Activated naive CD4-positive, alpha-beta T cell treated with anti-CD3 and anti-CD28 coated beads, Interleukin-2, amount 50 U/mL, for 24 hours (primary cell): ENCODE measurements around the gene DPEP2.
A peak's percentile ranks its signal among the peaks of the same experiment; 100 is the strongest.
"Not testable (repeated sequence)": the region's sequence is repeated elsewhere in the genome, so short reads cannot be mapped to it uniquely, and the experiment has no call there.

Experiments
- H3K27ac Mint-ChIP-seq: one replicate; pipeline ENCODE4 v1.8.0; 2021; ENCODE audit warnings: mild to moderate bottlenecking, mixed read lengths
- H3K27me3 Mint-ChIP-seq: one replicate; pipeline ENCODE4 v1.8.0; 2021; ENCODE audit warnings: mixed read lengths
- H3K36me3 Mint-ChIP-seq: one replicate; pipeline ENCODE4 v1.8.0; 2021; ENCODE audit warnings: mixed read lengths
- H3K4me1 Mint-ChIP-seq: one replicate; pipeline ENCODE4 v1.8.0; 2021; ENCODE audit warnings: mixed read lengths
- H3K4me3 Mint-ChIP-seq: one replicate; pipeline ENCODE4 v1.8.0; 2021; ENCODE audit warnings: mild to moderate bottlenecking, mixed read lengths
- H3K9me3 Mint-ChIP-seq: one replicate; pipeline ENCODE4 v1.8.0; 2021; ENCODE audit warnings: mixed read lengths

Gene DPEP2

GRCh38 chr16:68019167-68019680 lies 19.9 kb upstream of the DPEP2 start:
- Mint-ChIP-seq H3K36me3 (peaks cover 4% of the 10 kb centered on the region), H3K27me3 (no peaks in the 10 kb centered on the region), H3K4me1 (peaks cover 25% of the 10 kb centered on the region), H3K27ac (no peak overlapping the region), H3K4me3 (no peak overlapping the region), H3K9me3 (no peaks in the 10 kb centered on the region)

GRCh38 chr16:68015681-68016080 lies 16.4 kb upstream of the DPEP2 start, which contains the start of gene DPEP2NB:
Gene DPEP2NB, minus strand, starts transcription at chr16:68015911. Its CDS starts 141 bp downstream, at chr16:68015770.
- Mint-ChIP-seq H3K4me1 (peaks cover 15% of the 10 kb centered on the region), H3K27me3 (no peaks in the 10 kb centered on the region), H3K36me3 (no peaks in the 10 kb centered on the region), H3K4me3 (no peak within 1 kb of the TSS), H3K27ac (no peak within 1 kb of the TSS), H3K9me3 (no peaks in the 10 kb centered on the region)

- no peak overlapping the region for H3K4me3 Mint-ChIP-seq
- H3K4me1 Mint-ChIP-seq: peaks cover 19% of the 10 kb centered on the region
- no peaks in the 10 kb centered on the region for H3K27me3 Mint-ChIP-seq
- H3K36me3 Mint-ChIP-seq: no peaks in the 10 kb centered on the region
- no peak overlapping the region for H3K27ac Mint-ChIP-seq
- H3K9me3 Mint-ChIP-seq: no peaks in the 10 kb centered on the region
Measured at GRCh38 chr16:68013440-68013839, 14.2 kb upstream of the DPEP2 start.

GRCh38 chr16:68009872-68010271 lies 10.6 kb upstream of the DPEP2 start:
- not testable (repeated sequence) for H3K27me3 Mint-ChIP-seq, H3K36me3 Mint-ChIP-seq, H3K9me3 Mint-ChIP-seq, H3K4me3 Mint-ChIP-seq
- Mint-ChIP-seq H3K27ac (peak overlapping the region; percentile 68), H3K4me1 (peaks cover 42% of the 10 kb centered on the region)

- H3K36me3 Mint-ChIP-seq: no peaks in the 10 kb centered on the region
- H3K9me3 Mint-ChIP-seq: no peaks in the 10 kb centered on the region
- H3K27me3 Mint-ChIP-seq: no peaks in the 10 kb centered on the region
- H3K4me3 Mint-ChIP-seq: no peak overlapping the region
- H3K27ac Mint-ChIP-seq: peak overlapping the region; percentile 62
- peaks cover 45% of the 10 kb centered on the region for H3K4me1 Mint-ChIP-seq
Measured at GRCh38 chr16:68009157-68009735, 10.0 kb upstream of the DPEP2 start.

GRCh38 chr16:68005786-68006286 lies 6.6 kb upstream of the DPEP2 start:
- H3K27me3 Mint-ChIP-seq: no peaks in the 10 kb centered on the region
- H3K36me3 Mint-ChIP-seq: no peaks in the 10 kb centered on the region
- peak overlapping the region; percentile 41 for H3K4me3 Mint-ChIP-seq
- H3K27ac Mint-ChIP-seq: peak overlapping the region; percentile 90
- H3K4me1 Mint-ChIP-seq: peaks cover 54% of the 10 kb centered on the region
- H3K9me3 Mint-ChIP-seq: no peaks in the 10 kb centered on the region

GRCh38 chr16:68005211-68005610 lies 5.9 kb upstream of the DPEP2 start:
- no peak overlapping the region for H3K27ac Mint-ChIP-seq

GRCh38 chr16:68003031-68003430 lies 3.7 kb upstream of the DPEP2 start:
- Mint-ChIP-seq H3K36me3 (no peaks in the 10 kb centered on the region), H3K27me3 (no peaks in the 10 kb centered on the region), H3K4me1 (peaks cover 63% of the 10 kb centered on the region), H3K9me3 (no peaks in the 10 kb centered on the region), H3K4me3 (no peak overlapping the region), H3K27ac (peak overlapping the region; percentile 70)

More at GRCh38 chr16:68005211-68005610, 5.9 kb upstream of the DPEP2 start:
- Mint-ChIP-seq H3K36me3 (no peaks in the 10 kb centered on the region), H3K4me3 (no peak overlapping the region), H3K9me3 (no peaks in the 10 kb centered on the region), H3K4me1 (peaks cover 53% of the 10 kb centered on the region), H3K27me3 (no peaks in the 10 kb centered on the region)

GRCh38 chr16:68000450-68000849 lies 1.2 kb upstream of the DPEP2 start:
- Mint-ChIP-seq H3K27ac (peak overlapping the region; percentile 44), H3K4me3 (peak overlapping the region; percentile 87), H3K36me3 (peaks cover 2% of the 10 kb centered on the region), H3K27me3 (no peaks in the 10 kb centered on the region), H3K4me1 (peaks cover 68% of the 10 kb centered on the region), H3K9me3 (no peaks in the 10 kb centered on the region)

GRCh38 chr16:67999985-68000384 lies 701 bp upstream of the DPEP2 start:
- Mint-ChIP-seq H3K27me3 (no peaks in the 10 kb centered on the region), H3K9me3 (no peaks in the 10 kb centered on the region), H3K27ac (peak overlapping the region; percentile 89), H3K36me3 (peaks cover 2% of the 10 kb centered on the region), H3K4me3 (peak overlapping the region; percentile 87), H3K4me1 (peaks cover 68% of the 10 kb centered on the region)

GRCh38 chr16:67998231-67998778 lies 979 bp downstream of the DPEP2 start:
- peak overlapping the region; percentile 87 for H3K4me3 Mint-ChIP-seq
- not testable (repeated sequence) for H3K36me3 Mint-ChIP-seq, H3K27me3 Mint-ChIP-seq, H3K9me3 Mint-ChIP-seq
- peaks cover 75% of the 10 kb centered on the region for H3K4me1 Mint-ChIP-seq
- H3K27ac Mint-ChIP-seq: peak overlapping the region; percentile 89

- H3K36me3 Mint-ChIP-seq: peaks cover 2% of the 10 kb centered on the region
- H3K9me3 Mint-ChIP-seq: no peaks in the 10 kb centered on the region
- H3K4me1 Mint-ChIP-seq: peaks cover 72% of the 10 kb centered on the region
- H3K4me3 Mint-ChIP-seq: peak overlapping the region; percentile 23
- no peaks in the 10 kb centered on the region for H3K27me3 Mint-ChIP-seq
- H3K27ac Mint-ChIP-seq: peak overlapping the region; percentile 12
Measured at GRCh38 chr16:67996666-67997065, 2.6 kb downstream of the DPEP2 start.

- Mint-ChIP-seq H3K4me3 (no peak overlapping the region), H3K9me3 (no peaks in the 10 kb centered on the region), H3K4me1 (peaks cover 63% of the 10 kb centered on the region), H3K36me3 (peaks cover 2% of the 10 kb centered on the region), H3K27ac (peak overlapping the region; percentile 67), H3K27me3 (no peaks in the 10 kb centered on the region)
Measured at GRCh38 chr16:67995423-67995822, 3.9 kb downstream of the DPEP2 start.

GRCh38 chr16:67994040-67994408 lies 5.3 kb downstream of the DPEP2 start:
- H3K9me3 Mint-ChIP-seq, H3K27me3 Mint-ChIP-seq, H3K36me3 Mint-ChIP-seq: not testable (repeated sequence)
- peaks cover 49% of the 10 kb centered on the region for H3K4me1 Mint-ChIP-seq
- H3K4me3 Mint-ChIP-seq: peak overlapping the region; percentile 83
- H3K27ac Mint-ChIP-seq: peak overlapping the region; percentile 88

GRCh38 chr16:67993207-67994039 lies 5.9 kb downstream of the DPEP2 start:
- peaks cover 2% of the 10 kb centered on the region for H3K36me3 Mint-ChIP-seq
- peaks cover 44% of the 10 kb centered on the region for H3K4me1 Mint-ChIP-seq
- peak overlapping the region; percentile 83 for H3K4me3 Mint-ChIP-seq
- no peaks in the 10 kb centered on the region for H3K27me3 Mint-ChIP-seq
- no peaks in the 10 kb centered on the region for H3K9me3 Mint-ChIP-seq
- peak overlapping the region; percentile 88 for H3K27ac Mint-ChIP-seq
